Hair follicle dermal papilla cell (primary cell): ENCODE measurements around the gene SIGLEC14. TPM values are rescaled to one million over a fixed set of nuclear protein-coding genes. Genes with fewer than 3 reads are reported as not detected.

Source experiments
- small RNA-seq: library from RNA; depleted of rRNA; stranded (forward); fragments of <200 nt; gene quantifications from one replicate; pipeline ENCODE3, GENCODE V24; 2012
- total RNA-seq: library from RNA; depleted of rRNA; stranded (reverse); fragments of >200 nt; gene quantifications from 2 replicates; pipeline ENCODE4 v1.2.3, GENCODE V29; 2012

SIGLEC14 gene, protein sequence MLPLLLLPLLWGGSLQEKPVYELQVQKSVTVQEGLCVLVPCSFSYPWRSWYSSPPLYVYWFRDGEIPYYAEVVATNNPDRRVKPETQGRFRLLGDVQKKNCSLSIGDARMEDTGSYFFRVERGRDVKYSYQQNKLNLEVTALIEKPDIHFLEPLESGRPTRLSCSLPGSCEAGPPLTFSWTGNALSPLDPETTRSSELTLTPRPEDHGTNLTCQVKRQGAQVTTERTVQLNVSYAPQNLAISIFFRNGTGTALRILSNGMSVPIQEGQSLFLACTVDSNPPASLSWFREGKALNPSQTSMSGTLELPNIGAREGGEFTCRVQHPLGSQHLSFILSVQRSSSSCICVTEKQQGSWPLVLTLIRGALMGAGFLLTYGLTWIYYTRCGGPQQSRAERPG
- not detected in 2 replicates for total RNA-seq

DNA sequence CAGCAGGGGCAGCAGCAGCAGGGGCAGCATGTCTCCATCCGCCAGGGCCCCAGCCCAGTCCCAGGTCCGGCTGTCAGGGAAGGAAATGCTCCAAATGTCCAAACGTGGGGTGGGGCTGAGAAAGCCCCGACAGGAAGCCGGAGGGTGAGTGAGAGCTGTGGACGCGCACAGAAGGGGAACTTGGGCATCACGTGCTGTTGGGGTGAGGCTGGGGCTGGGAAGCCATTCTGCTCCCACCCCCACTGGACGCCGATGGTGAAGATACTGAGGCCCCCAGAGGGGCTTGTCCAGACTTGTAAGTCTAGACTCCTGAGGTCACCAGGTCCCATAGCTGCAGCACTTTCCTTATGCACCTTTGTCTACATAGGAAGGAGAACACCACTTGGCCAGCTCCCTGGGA lies at the start of gene SIGLEC14:
TSS of gene SIGLEC14 (minus strand) at position 96 of the 400 bp plus-strand sequence. CDS start at position 30, 66 bp downstream.

DNA sequence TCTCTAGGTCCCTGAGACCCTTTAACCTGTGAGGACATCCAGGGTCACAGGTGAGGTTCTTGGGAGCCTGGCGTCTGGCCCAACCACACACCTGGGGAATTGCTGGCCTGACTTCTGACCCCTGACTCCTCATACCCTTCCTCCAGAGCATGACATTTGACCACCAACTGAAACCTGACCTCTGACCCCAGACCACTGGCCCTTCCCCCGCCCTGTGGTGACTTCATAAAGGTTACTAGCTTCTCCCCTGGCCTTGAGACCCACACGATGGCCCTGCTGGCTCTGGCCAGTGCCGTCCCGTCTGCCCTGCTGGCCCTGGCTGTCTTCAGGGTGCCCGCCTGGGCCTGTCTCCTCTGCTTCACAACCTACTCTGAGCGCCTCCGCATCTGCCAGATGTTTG lies 46.6 kb upstream of the SIGLEC14 start, which contains the start of gene SPACA6:
TSS of gene SPACA6 (plus strand) at position 71 of the 400 bp plus-strand sequence. CDS start at position 268, 197 bp downstream.

DNA sequence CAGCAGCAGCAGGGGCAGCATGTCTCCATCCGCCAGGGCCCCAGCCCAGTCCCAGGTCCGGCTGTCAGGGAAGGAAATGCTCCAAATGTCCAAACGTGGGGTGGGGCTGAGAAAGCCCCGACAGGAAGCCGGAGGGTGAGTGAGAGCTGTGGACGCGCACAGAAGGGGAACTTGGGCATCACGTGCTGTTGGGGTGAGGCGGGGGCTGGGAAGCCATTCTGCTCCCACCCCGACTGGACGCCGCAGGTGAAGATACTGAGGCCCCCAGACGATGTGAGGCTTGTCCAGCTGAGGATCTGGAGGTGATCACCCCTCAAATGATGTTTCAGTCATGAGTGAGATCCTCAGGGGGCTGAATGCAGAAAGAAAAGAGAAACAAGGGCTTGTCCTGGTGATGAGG lies 16.3 kb downstream of the SIGLEC14 start, which contains the start of gene SIGLEC5:
TSS of gene SIGLEC5 (minus strand) at position 87 of the 400 bp plus-strand sequence. CDS start at position 21, 66 bp downstream.

Small RNAs within 50 kb of the gene (small RNA-seq; reads per million reads assigned to genes)
- gene AC018755.2 (not detected), gene MIR125A (not detected), gene MIR99B (0.33 reads per million), gene MIRLET7E (not detected)

Other genes starting within 250 kb of the SIGLEC14 start
- not detected in 2 replicates for gene SIGLEC10, start 229.2 kb downstream of the SIGLEC14 start, total RNA-seq
- not detected in 2 replicates for gene SIGLEC8, start 188.4 kb downstream of the SIGLEC14 start, total RNA-seq
- not detected in 2 replicates for gene CEACAM18, start 168.3 kb downstream of the SIGLEC14 start, total RNA-seq
- gene SIGLEC12, start 145.0 kb downstream of the SIGLEC14 start, total RNA-seq = not detected in 2 replicates
- not detected in 2 replicates for gene SIGLEC6, start 115.2 kb downstream of the SIGLEC14 start, total RNA-seq
- 8.4 and 9.4 TPM in 2 replicates for gene ZNF175, start 75.5 kb downstream of the SIGLEC14 start, total RNA-seq
- gene SIGLEC5, start 16.4 kb downstream of the SIGLEC14 start, total RNA-seq = not detected in 2 replicates
- 9.1 and 13.4 TPM in 2 replicates for gene SPACA6, start 46.5 kb upstream of the SIGLEC14 start, total RNA-seq
- 0.32 TPM in 1 of 2 replicates, not detected in the other for gene HAS1, start 77.2 kb upstream of the SIGLEC14 start, total RNA-seq
- 0.61 TPM in 1 of 2 replicates, not detected in the other for gene FPR1, start 105.1 kb upstream of the SIGLEC14 start, total RNA-seq
- not detected in 2 replicates for gene FPR2, start 114.4 kb upstream of the SIGLEC14 start, total RNA-seq
- not detected in 2 replicates for gene FPR3, start 148.3 kb upstream of the SIGLEC14 start, total RNA-seq
- gene ZNF577, start 241.1 kb upstream of the SIGLEC14 start, total RNA-seq = 5.2 and 6.8 TPM in 2 replicates